ENCODE results near the gene NODAL.
"Not testable (repeated sequence)": the region's sequence is repeated elsewhere in the genome, so short reads cannot be mapped to it uniquely, and the experiment has no call there.

Gene NODAL

GRCh38 chr10:70441161-70441894 is at the start of gene NODAL:
Gene NODAL, minus strand, starts transcription at chr10:70441681. Its CDS starts 14 bp downstream, at chr10:70441667.
- Histone ChIP-seq H3F3A (ENCODE audit: insufficient read depth, low read length) (no peaks in the 10 kb centered on the region), H3K9me3 (replicated peaks; ENCODE audit: insufficient read depth, low read length) (no peaks in the 10 kb centered on the region), H3K9me2 (replicated peaks; ENCODE audit: insufficient read depth, low read length) (no peaks in the 10 kb centered on the region), H3K4me1 (ENCODE audit: low read length) (no peaks in the 10 kb centered on the region), H3K79me2 (ENCODE audit: low read length) (no peaks in the 10 kb centered on the region), H3K9ac (ENCODE audit: low read length) (no peak within 1 kb of the TSS), H3K27ac (ENCODE audit: low read length) (no peak within 1 kb of the TSS), H2AFZ (ENCODE audit: low read length) (no peak within 1 kb of the TSS), H4K20me1 (ENCODE audit: insufficient read depth, low read length) (no peaks in the 10 kb centered on the region), H3K4me2 (ENCODE audit: low read depth, low read length) (no peak within 1 kb of the TSS), H3K27me3 (replicated peaks; ENCODE audit: insufficient read depth, low read length) (peaks cover 17% of the 10 kb centered on the region), H3K4me3 (ENCODE audit: low read length) (no peak within 1 kb of the TSS), H3K36me3 (replicated peaks; ENCODE audit: insufficient read depth, low read length) (no peaks in the 10 kb centered on the region)
- no peak for DNase-seq
- TF ChIP-seq EZH2 (optimal IDR thresholded peaks at IDR 0.05; ENCODE audit: low read depth, low read length) (no peak), EZH2phosphoT487 (IDR thresholded peaks at IDR 0.05; ENCODE audit: low read length) (no peak), CTCF (IDR thresholded peaks at IDR 0.05; ENCODE audit: low read length) (no peak)

GRCh38 chr10:70490142-70490541 is 48.7 kb upstream of the NODAL start:
- peaks cover 63% of the 10 kb centered on the region for H3K4me1 ChIP-seq (ENCODE audit: low read length)
- peaks cover 91% of the 10 kb centered on the region for H3K79me2 ChIP-seq (ENCODE audit: low read length)

DNA sequence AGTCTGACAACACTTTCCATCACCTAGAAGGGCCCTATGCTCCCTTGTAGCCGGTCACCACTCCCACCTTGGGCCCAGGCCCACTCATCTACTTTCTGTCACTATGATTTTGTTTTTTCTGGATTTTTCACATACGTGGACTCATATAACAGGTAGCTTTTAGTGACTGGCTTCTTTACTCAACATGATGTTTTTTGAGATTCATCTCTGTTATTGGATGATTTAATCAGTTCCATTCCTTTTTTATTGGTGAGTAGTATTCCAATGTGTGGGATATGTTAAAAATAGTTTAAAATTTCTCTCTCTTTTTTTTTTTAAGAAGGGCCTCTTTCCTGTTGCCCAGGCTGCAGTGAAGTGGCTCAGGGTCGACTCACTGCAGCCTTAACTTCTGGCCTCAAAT is 46.3 kb upstream of the NODAL start:
- no peak overlapping the region for H3K27ac ChIP-seq (ENCODE audit: low read length)
- no peak overlapping the region for H2AFZ ChIP-seq (ENCODE audit: low read length)
- H3K9ac ChIP-seq (ENCODE audit: low read length): no peak overlapping the region
- H3K9me2 ChIP-seq (replicated peaks; ENCODE audit: insufficient read depth, low read length): no peaks in the 10 kb centered on the region
- H3K36me3 ChIP-seq (replicated peaks; ENCODE audit: insufficient read depth, low read length): no peaks in the 10 kb centered on the region; the same call in 1 of the 2 replicates
- H4K20me1 ChIP-seq (ENCODE audit: insufficient read depth, low read length): no peaks in the 10 kb centered on the region; the same call in 1 of the 2 replicates
- no peaks in the 10 kb centered on the region for H3K27me3 ChIP-seq (replicated peaks; ENCODE audit: insufficient read depth, low read length)
- H3K79me2 ChIP-seq (ENCODE audit: low read length): peaks cover 97% of the 10 kb centered on the region
- no peak overlapping the region for H3K4me3 ChIP-seq (ENCODE audit: low read length)
- H3K4me2 ChIP-seq (ENCODE audit: low read depth, low read length): no peak overlapping the region
- H3K9me3 ChIP-seq (replicated peaks; ENCODE audit: insufficient read depth, low read length): no peaks in the 10 kb centered on the region
- H3F3A ChIP-seq (ENCODE audit: insufficient read depth, low read length): peaks cover 14% of the 10 kb centered on the region
- peaks cover 43% of the 10 kb centered on the region for H3K4me1 ChIP-seq (ENCODE audit: low read length)
- no peak for TF ChIP-seq EZH2phosphoT487 (IDR thresholded peaks at IDR 0.05; ENCODE audit: low read length)
- TF ChIP-seq EZH2 (optimal IDR thresholded peaks at IDR 0.05; ENCODE audit: low read depth, low read length): no peak
- no peak for TF ChIP-seq CTCF (IDR thresholded peaks at IDR 0.05; ENCODE audit: low read length)
- DNase-seq: no peak

More at GRCh38 chr10:70490142-70490541, 48.7 kb upstream of the NODAL start:
- Histone ChIP-seq H4K20me1 (ENCODE audit: insufficient read depth, low read length) (no peaks in the 10 kb centered on the region; the same call in 1 of the 2 replicates), H3K27ac (ENCODE audit: low read length) (peak overlapping the region; percentile 15; the same call in 1 of the 2 replicates), H3F3A (ENCODE audit: insufficient read depth, low read length) (peaks cover 37% of the 10 kb centered on the region), H3K4me2 (ENCODE audit: low read depth, low read length) (no peak overlapping the region), H3K9ac (ENCODE audit: low read length) (no peak overlapping the region), H3K36me3 (replicated peaks; ENCODE audit: insufficient read depth, low read length) (no peaks in the 10 kb centered on the region), H3K27me3 (replicated peaks; ENCODE audit: insufficient read depth, low read length) (no peaks in the 10 kb centered on the region), H3K4me3 (ENCODE audit: low read length) (no peak overlapping the region), H3K9me2 (replicated peaks; ENCODE audit: insufficient read depth, low read length) (no peaks in the 10 kb centered on the region), H2AFZ (ENCODE audit: low read length) (no peak overlapping the region), H3K9me3 (replicated peaks; ENCODE audit: insufficient read depth, low read length) (no peaks in the 10 kb centered on the region)
- no peak for TF ChIP-seq EZH2 (optimal IDR thresholded peaks at IDR 0.05; ENCODE audit: low read depth, low read length)
- TF ChIP-seq CTCF (IDR thresholded peaks at IDR 0.05; ENCODE audit: low read length): no peak
- TF ChIP-seq EZH2phosphoT487 (IDR thresholded peaks at IDR 0.05; ENCODE audit: low read length): no peak
- DNase-seq: peak; percentile 70

DNA sequence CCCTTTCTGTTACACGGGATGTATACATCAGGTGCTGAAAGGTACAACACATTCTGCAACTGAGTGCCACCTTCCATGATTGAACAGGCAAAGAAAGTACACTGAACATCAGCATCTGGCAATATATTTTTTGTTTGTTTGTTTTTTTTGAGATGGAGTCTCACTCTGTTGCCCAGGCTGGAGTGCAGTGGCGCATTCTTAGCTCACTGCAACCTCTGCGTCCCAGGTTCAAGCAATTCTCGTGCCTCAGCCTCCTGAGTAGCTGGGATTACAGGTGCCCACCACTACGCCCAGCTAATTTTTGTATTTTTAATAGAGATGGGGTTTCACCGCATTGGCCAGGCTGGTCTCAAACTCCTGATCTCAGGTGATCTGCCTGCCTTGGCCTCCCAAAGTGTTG is 42.4 kb upstream of the NODAL start:
- H3K79me2 ChIP-seq (ENCODE audit: low read length): peaks cover 97% of the 10 kb centered on the region
- H3K9ac ChIP-seq (ENCODE audit: low read length); H3K9me3 ChIP-seq (replicated peaks; ENCODE audit: insufficient read depth, low read length); H3K36me3 ChIP-seq (replicated peaks; ENCODE audit: insufficient read depth, low read length); H3K4me3 ChIP-seq (ENCODE audit: low read length); H3K4me2 ChIP-seq (ENCODE audit: low read depth, low read length); H4K20me1 ChIP-seq (ENCODE audit: insufficient read depth, low read length); H2AFZ ChIP-seq (ENCODE audit: low read length); H3K9me2 ChIP-seq (replicated peaks; ENCODE audit: insufficient read depth, low read length); H3K27ac ChIP-seq (ENCODE audit: low read length); DNase-seq; H3K27me3 ChIP-seq (replicated peaks; ENCODE audit: insufficient read depth, low read length): not testable (repeated sequence)
- H3K4me1 ChIP-seq (ENCODE audit: low read length): peaks cover 27% of the 10 kb centered on the region
- peaks cover 26% of the 10 kb centered on the region for H3F3A ChIP-seq (ENCODE audit: insufficient read depth, low read length)

All from MM.1S (cell line).